ENCODE results near the gene SNRPE.
"Not testable (repeated sequence)": the region's sequence is repeated elsewhere in the genome, so short reads cannot be mapped to it uniquely, and the experiment has no call there.

Gene SNRPE

GRCh38 chr1:203861379-203862184 lies at the start of gene SNRPE:
TSS of gene SNRPE (plus strand) at chr1:203861599. CDS start at chr1:203861660, 61 bp downstream.
- H3K9ac ChIP-seq (ENCODE audit: low read length): peak within 1 kb of the TSS; percentile 77
- no peaks in the 10 kb centered on the region for H3K27me3 ChIP-seq (ENCODE audit: control insufficient read depth in 1 of 2, insufficient read depth in 2 of 2, low read length in 2 of 2)
- no peaks in the 10 kb centered on the region for H3K9me3 ChIP-seq (ENCODE audit: low read length)
- H3K4me1 ChIP-seq (ENCODE audit: insufficient read depth, low read length): peaks cover 26% of the 10 kb centered on the region
- H3K4me3 ChIP-seq (ENCODE audit: low read depth in 1 of 2, low read length in 2 of 2): peak within 1 kb of the TSS; percentile 72 to 98
- peaks cover 30% of the 10 kb centered on the region for H3K36me3 ChIP-seq (ENCODE audit: insufficient read depth, low read length)
- H3K27ac ChIP-seq (ENCODE audit: low read depth, low read length): peak within 1 kb of the TSS; percentile 63

- Histone ChIP-seq H3K4me1 (ENCODE audit: insufficient read depth, low read length) (no peaks in the 10 kb centered on the region), H3K27ac (ENCODE audit: low read depth, low read length) (no peak overlapping the region), H3K9ac (ENCODE audit: low read length) (no peak overlapping the region), H3K9me3 (ENCODE audit: low read length) (no peaks in the 10 kb centered on the region), H3K27me3 (ENCODE audit: control insufficient read depth in 1 of 2, insufficient read depth in 2 of 2, low read length in 2 of 2) (no peaks in the 10 kb centered on the region), H3K4me3 (ENCODE audit: low read depth in 1 of 2, low read length in 2 of 2) (no peak overlapping the region), H3K36me3 (ENCODE audit: insufficient read depth, low read length) (peaks cover 33% of the 10 kb centered on the region)
Measured at GRCh38 chr1:203813581-203814341, 47.6 kb upstream of the SNRPE start.

- peaks cover 63% of the 10 kb centered on the region for H3K36me3 ChIP-seq (ENCODE audit: insufficient read depth, low read length)
- no peak overlapping the region for H3K9ac ChIP-seq (ENCODE audit: low read length)
Measured at GRCh38 chr1:203818399-203818798, 43.0 kb upstream of the SNRPE start.

GRCh38 chr1:203823306-203823705 lies 38.1 kb upstream of the SNRPE start:
- Histone ChIP-seq H3K4me1 (ENCODE audit: insufficient read depth, low read length) (no peaks in the 10 kb centered on the region), H3K9ac (ENCODE audit: low read length) (no peak overlapping the region), H3K9me3 (ENCODE audit: low read length) (no peaks in the 10 kb centered on the region), H3K27ac (ENCODE audit: low read depth, low read length) (no peak overlapping the region), H3K36me3 (ENCODE audit: insufficient read depth, low read length) (peaks cover 49% of the 10 kb centered on the region), H3K27me3 (ENCODE audit: control insufficient read depth in 1 of 2, insufficient read depth in 2 of 2, low read length in 2 of 2) (no peaks in the 10 kb centered on the region), H3K4me3 (ENCODE audit: low read depth in 1 of 2, low read length in 2 of 2) (no peak overlapping the region)

More at GRCh38 chr1:203818399-203818798, 43.0 kb upstream of the SNRPE start:
- H3K4me1 ChIP-seq (ENCODE audit: insufficient read depth, low read length): no peaks in the 10 kb centered on the region
- no peaks in the 10 kb centered on the region for H3K27me3 ChIP-seq (ENCODE audit: control insufficient read depth in 1 of 2, insufficient read depth in 2 of 2, low read length in 2 of 2)
- H3K9me3 ChIP-seq (ENCODE audit: low read length): no peaks in the 10 kb centered on the region
- no peak overlapping the region for H3K4me3 ChIP-seq (ENCODE audit: low read depth in 1 of 2, low read length in 2 of 2)
- H3K27ac ChIP-seq (ENCODE audit: low read depth, low read length): no peak overlapping the region

- Histone ChIP-seq H3K27ac (ENCODE audit: low read depth, low read length) (no peak overlapping the region), H3K9ac (ENCODE audit: low read length) (no peak overlapping the region), H3K36me3 (ENCODE audit: insufficient read depth, low read length) (peaks cover 59% of the 10 kb centered on the region), H3K4me3 (ENCODE audit: low read depth in 1 of 2, low read length in 2 of 2) (no peak overlapping the region), H3K9me3 (ENCODE audit: low read length) (no peaks in the 10 kb centered on the region), H3K4me1 (ENCODE audit: insufficient read depth, low read length) (no peaks in the 10 kb centered on the region), H3K27me3 (ENCODE audit: control insufficient read depth in 1 of 2, insufficient read depth in 2 of 2, low read length in 2 of 2) (no peaks in the 10 kb centered on the region)
Measured at GRCh38 chr1:203826175-203826574, 35.2 kb upstream of the SNRPE start.

- no peak overlapping the region for H3K9ac ChIP-seq (ENCODE audit: low read length)
- no peak overlapping the region for H3K27ac ChIP-seq (ENCODE audit: low read depth, low read length)
- no peaks in the 10 kb centered on the region for H3K9me3 ChIP-seq (ENCODE audit: low read length)
- peaks cover 47% of the 10 kb centered on the region for H3K36me3 ChIP-seq (ENCODE audit: insufficient read depth, low read length)
- no peaks in the 10 kb centered on the region for H3K27me3 ChIP-seq (ENCODE audit: control insufficient read depth in 1 of 2, insufficient read depth in 2 of 2, low read length in 2 of 2)
- H3K4me3 ChIP-seq (ENCODE audit: low read depth in 1 of 2, low read length in 2 of 2): no peak overlapping the region
- H3K4me1 ChIP-seq (ENCODE audit: insufficient read depth, low read length): no peaks in the 10 kb centered on the region
Measured at GRCh38 chr1:203828002-203828401, 33.4 kb upstream of the SNRPE start.

GRCh38 chr1:203828503-203828902 lies 32.9 kb upstream of the SNRPE start:
- no peak overlapping the region for H3K27ac ChIP-seq (ENCODE audit: low read depth, low read length)
- no peaks in the 10 kb centered on the region for H3K4me1 ChIP-seq (ENCODE audit: insufficient read depth, low read length)
- peaks cover 44% of the 10 kb centered on the region for H3K36me3 ChIP-seq (ENCODE audit: insufficient read depth, low read length)
- H3K27me3 ChIP-seq (ENCODE audit: control insufficient read depth in 1 of 2, insufficient read depth in 2 of 2, low read length in 2 of 2): no peaks in the 10 kb centered on the region
- H3K9me3 ChIP-seq (ENCODE audit: low read length): no peaks in the 10 kb centered on the region
- no peak overlapping the region for H3K9ac ChIP-seq (ENCODE audit: low read length)
- H3K4me3 ChIP-seq (ENCODE audit: low read depth in 1 of 2, low read length in 2 of 2): no peak overlapping the region

GRCh38 chr1:203829247-203829646 lies 32.2 kb upstream of the SNRPE start:
- not testable (repeated sequence) for H3K9ac ChIP-seq (ENCODE audit: low read length); H3K27me3 ChIP-seq (ENCODE audit: control insufficient read depth in 1 of 2, insufficient read depth in 2 of 2, low read length in 2 of 2); H3K27ac ChIP-seq (ENCODE audit: low read depth, low read length); H3K4me1 ChIP-seq (ENCODE audit: insufficient read depth, low read length); H3K9me3 ChIP-seq (ENCODE audit: low read length); H3K4me3 ChIP-seq (ENCODE audit: low read depth in 1 of 2, low read length in 2 of 2)
- H3K36me3 ChIP-seq (ENCODE audit: insufficient read depth, low read length): peaks cover 48% of the 10 kb centered on the region

GRCh38 chr1:203835476-203835875 lies 25.9 kb upstream of the SNRPE start:
- no peak overlapping the region for H3K9ac ChIP-seq (ENCODE audit: low read length)
- H3K36me3 ChIP-seq (ENCODE audit: insufficient read depth, low read length): peaks cover 68% of the 10 kb centered on the region
- H3K27me3 ChIP-seq (ENCODE audit: control insufficient read depth in 1 of 2, insufficient read depth in 2 of 2, low read length in 2 of 2): no peaks in the 10 kb centered on the region
- H3K4me3 ChIP-seq (ENCODE audit: low read depth in 1 of 2, low read length in 2 of 2): no peak overlapping the region
- peaks cover 5% of the 10 kb centered on the region for H3K4me1 ChIP-seq (ENCODE audit: insufficient read depth, low read length)
- H3K9me3 ChIP-seq (ENCODE audit: low read length): no peaks in the 10 kb centered on the region
- H3K27ac ChIP-seq (ENCODE audit: low read depth, low read length): no peak overlapping the region

- Histone ChIP-seq H3K27me3 (ENCODE audit: control insufficient read depth in 1 of 2, insufficient read depth in 2 of 2, low read length in 2 of 2) (no peaks in the 10 kb centered on the region), H3K27ac (ENCODE audit: low read depth, low read length) (no peak overlapping the region), H3K4me3 (ENCODE audit: low read depth in 1 of 2, low read length in 2 of 2) (no peak overlapping the region), H3K4me1 (ENCODE audit: insufficient read depth, low read length) (peaks cover 5% of the 10 kb centered on the region), H3K9me3 (ENCODE audit: low read length) (no peaks in the 10 kb centered on the region), H3K9ac (ENCODE audit: low read length) (no peak overlapping the region), H3K36me3 (ENCODE audit: insufficient read depth, low read length) (peaks cover 52% of the 10 kb centered on the region)
Measured at GRCh38 chr1:203839081-203839480, 22.3 kb upstream of the SNRPE start.

- Histone ChIP-seq H3K4me1 (ENCODE audit: insufficient read depth, low read length) (peaks cover 5% of the 10 kb centered on the region), H3K36me3 (ENCODE audit: insufficient read depth, low read length) (peaks cover 50% of the 10 kb centered on the region), H3K9me3 (ENCODE audit: low read length) (no peaks in the 10 kb centered on the region), H3K4me3 (ENCODE audit: low read depth in 1 of 2, low read length in 2 of 2) (no peak overlapping the region), H3K9ac (ENCODE audit: low read length) (no peak overlapping the region), H3K27me3 (ENCODE audit: control insufficient read depth in 1 of 2, insufficient read depth in 2 of 2, low read length in 2 of 2) (no peaks in the 10 kb centered on the region), H3K27ac (ENCODE audit: low read depth, low read length) (no peak overlapping the region)
Measured at GRCh38 chr1:203840208-203840808, 21.1 kb upstream of the SNRPE start.
